ENCODE results near the gene CSNK1D. TPM values are rescaled to one million over a fixed set of nuclear protein-coding genes. Genes with fewer than 3 reads are reported as not detected.

CSNK1D gene
- total RNA-seq, 1 donor from 2014 or later, result 41.5 TPM

DNA sequence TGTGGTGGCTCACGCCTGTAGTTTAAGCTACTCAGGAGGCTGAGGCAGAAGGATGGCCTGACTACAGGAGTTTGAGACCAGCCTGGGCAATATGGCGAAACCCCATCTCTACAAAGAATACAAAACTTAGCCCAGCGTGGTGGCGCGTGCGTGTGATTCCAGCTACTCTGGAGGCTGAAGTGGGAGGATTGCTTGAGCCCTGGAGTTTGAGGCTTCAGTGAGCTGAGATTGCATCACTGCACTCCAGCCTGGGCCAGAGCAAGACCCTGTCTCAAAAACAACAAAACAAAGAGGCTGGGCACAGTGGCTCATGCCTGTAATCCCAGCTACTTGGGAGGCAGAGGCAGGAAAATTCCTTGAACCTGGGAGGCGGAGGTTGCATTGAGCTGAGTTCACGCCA, 7.0 kb upstream of the CSNK1D start:
- H3K36me3 Mint-ChIP-seq, result no peaks in the 10 kb centered on the region
- Histone ChIP-seq H3K36me3 (no peaks in the 10 kb centered on the region), H3K4me3 (no peak overlapping the region), H3K27me3 (no peaks in the 10 kb centered on the region), H3K9me3 (ENCODE audit: low read depth) (no peaks in the 10 kb centered on the region), H3F3A (ENCODE audit: low read depth) (peaks cover 13% of the 10 kb centered on the region), H3K9ac (no peak overlapping the region), H3K4me2 (no peak overlapping the region), H3K79me2 (ENCODE audit: low read depth) (no peaks in the 10 kb centered on the region), H2AFZ (replicated peaks) (no peak overlapping the region), H3K27ac (no peak overlapping the region), H3K4me1 (peaks cover 5% of the 10 kb centered on the region), H4K20me1 (ENCODE audit: low read depth) (no peaks in the 10 kb centered on the region)
- H3K9me3 Mint-ChIP-seq, result no peaks in the 10 kb centered on the region
- H3K27ac Mint-ChIP-seq, result no peak overlapping the region
- no peak for DNase-seq (ENCODE audit: low spot score)
- TF ChIP-seq EZH2 (IDR thresholded peaks at IDR 0.05) (no peak), EZH2phosphoT487 (IDR thresholded peaks at IDR 0.05) (no peak)
- TF ChIP-seq, protein P1, sequence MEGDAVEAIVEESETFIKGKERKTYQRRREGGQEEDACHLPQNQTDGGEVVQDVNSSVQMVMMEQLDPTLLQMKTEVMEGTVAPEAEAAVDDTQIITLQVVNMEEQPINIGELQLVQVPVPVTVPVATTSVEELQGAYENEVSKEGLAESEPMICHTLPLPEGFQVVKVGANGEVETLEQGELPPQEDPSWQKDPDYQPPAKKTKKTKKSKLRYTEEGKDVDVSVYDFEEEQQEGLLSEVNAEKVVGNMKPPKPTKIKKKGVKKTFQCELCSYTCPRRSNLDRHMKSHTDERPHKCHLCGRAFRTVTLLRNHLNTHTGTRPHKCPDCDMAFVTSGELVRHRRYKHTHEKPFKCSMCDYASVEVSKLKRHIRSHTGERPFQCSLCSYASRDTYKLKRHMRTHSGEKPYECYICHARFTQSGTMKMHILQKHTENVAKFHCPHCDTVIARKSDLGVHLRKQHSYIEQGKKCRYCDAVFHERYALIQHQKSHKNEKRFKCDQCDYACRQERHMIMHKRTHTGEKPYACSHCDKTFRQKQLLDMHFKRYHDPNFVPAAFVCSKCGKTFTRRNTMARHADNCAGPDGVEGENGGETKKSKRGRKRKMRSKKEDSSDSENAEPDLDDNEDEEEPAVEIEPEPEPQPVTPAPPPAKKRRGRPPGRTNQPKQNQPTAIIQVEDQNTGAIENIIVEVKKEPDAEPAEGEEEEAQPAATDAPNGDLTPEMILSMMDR (IDR thresholded peaks at IDR 0.05), result no peak
- no peak overlapping the region for H3K4me3 Mint-ChIP-seq
- peaks cover 46% of the 10 kb centered on the region for H3K4me1 Mint-ChIP-seq
- peaks cover 22% of the 10 kb centered on the region for H3K27me3 Mint-ChIP-seq (ENCODE audit: insufficient read depth, low read depth)

- H3K9me3 Mint-ChIP-seq, result no peaks in the 10 kb centered on the region
- Histone ChIP-seq H3K27me3 (peaks cover 4% of the 10 kb centered on the region), H3K4me3 (no peak overlapping the region), H3K27ac (no peak overlapping the region), H3F3A (ENCODE audit: low read depth) (peaks cover 7% of the 10 kb centered on the region), H3K9ac (no peak overlapping the region), H3K4me1 (no peaks in the 10 kb centered on the region), H3K4me2 (no peak overlapping the region), H2AFZ (replicated peaks) (no peak overlapping the region), H3K36me3 (no peaks in the 10 kb centered on the region), H4K20me1 (ENCODE audit: low read depth) (no peaks in the 10 kb centered on the region), H3K9me3 (ENCODE audit: low read depth) (no peaks in the 10 kb centered on the region), H3K79me2 (ENCODE audit: low read depth) (no peaks in the 10 kb centered on the region)
- no peaks in the 10 kb centered on the region for H3K36me3 Mint-ChIP-seq
- H3K4me3 Mint-ChIP-seq, result no peak overlapping the region
- peak overlapping the region; percentile 44 for H3K27ac Mint-ChIP-seq
- DNase-seq (ENCODE audit: low spot score), result no peak
- H3K27me3 Mint-ChIP-seq (ENCODE audit: insufficient read depth, low read depth), result peaks cover 21% of the 10 kb centered on the region
- peaks cover 37% of the 10 kb centered on the region for H3K4me1 Mint-ChIP-seq
- TF ChIP-seq, protein P1 (IDR thresholded peaks at IDR 0.05), result no peak
- TF ChIP-seq EZH2phosphoT487 (IDR thresholded peaks at IDR 0.05) (no peak), EZH2 (IDR thresholded peaks at IDR 0.05) (no peak)
Measured at GRCh38 chr17:82278786-82279391, 5.4 kb upstream of the CSNK1D start.

GRCh38 chr17:82278308-82278707, 4.8 kb upstream of the CSNK1D start:
- H3K4me3 ChIP-seq, result no peak overlapping the region
- peaks cover 9% of the 10 kb centered on the region for H3F3A ChIP-seq (ENCODE audit: low read depth)
- H3K4me1 Mint-ChIP-seq, result peaks cover 31% of the 10 kb centered on the region
- no peak overlapping the region for H3K4me3 Mint-ChIP-seq
- H4K20me1 ChIP-seq (ENCODE audit: low read depth), result no peaks in the 10 kb centered on the region
- no peak overlapping the region for H3K4me2 ChIP-seq
- no peak overlapping the region for H3K27ac Mint-ChIP-seq
- H3K9me3 Mint-ChIP-seq, result no peaks in the 10 kb centered on the region
- H3K27ac ChIP-seq, result no peak overlapping the region
- H2AFZ ChIP-seq (replicated peaks), result no peak overlapping the region
- H3K4me1 ChIP-seq, result no peaks in the 10 kb centered on the region
- H3K36me3 Mint-ChIP-seq, result no peaks in the 10 kb centered on the region
- TF ChIP-seq EZH2phosphoT487 (IDR thresholded peaks at IDR 0.05), result no peak
- no peak for TF ChIP-seq EZH2 (IDR thresholded peaks at IDR 0.05)
- TF ChIP-seq, protein P1 (IDR thresholded peaks at IDR 0.05), result no peak
- DNase-seq (ENCODE audit: low spot score), result no peak
- H3K36me3 ChIP-seq, result no peaks in the 10 kb centered on the region
- no peaks in the 10 kb centered on the region for H3K9me3 ChIP-seq (ENCODE audit: low read depth)
- peaks cover 4% of the 10 kb centered on the region for H3K27me3 ChIP-seq
- H3K27me3 Mint-ChIP-seq (ENCODE audit: insufficient read depth, low read depth), result peaks cover 20% of the 10 kb centered on the region
- H3K79me2 ChIP-seq (ENCODE audit: low read depth), result no peaks in the 10 kb centered on the region
- H3K9ac ChIP-seq, result no peak overlapping the region
